Stimulated activated CD4-positive, alpha-beta T cell treated with anti-CD3 and anti-CD28 coated beads, Interleukin-15, amount 100 ng/mL, for 48 hours (primary cell): ENCODE data around the gene CCNB2.
"Not testable (repeated sequence)": the region's sequence is repeated elsewhere in the genome, so short reads cannot be mapped to it uniquely, and the experiment has no call there.

Experiments
- DNase-seq, 2 donors: peaks; one replicate each; pipeline ENCODE4 v3.0.0-alpha.2; 2020; ENCODE audit warnings: low read depth in 2 of 2

The CCNB2 gene

DNA sequence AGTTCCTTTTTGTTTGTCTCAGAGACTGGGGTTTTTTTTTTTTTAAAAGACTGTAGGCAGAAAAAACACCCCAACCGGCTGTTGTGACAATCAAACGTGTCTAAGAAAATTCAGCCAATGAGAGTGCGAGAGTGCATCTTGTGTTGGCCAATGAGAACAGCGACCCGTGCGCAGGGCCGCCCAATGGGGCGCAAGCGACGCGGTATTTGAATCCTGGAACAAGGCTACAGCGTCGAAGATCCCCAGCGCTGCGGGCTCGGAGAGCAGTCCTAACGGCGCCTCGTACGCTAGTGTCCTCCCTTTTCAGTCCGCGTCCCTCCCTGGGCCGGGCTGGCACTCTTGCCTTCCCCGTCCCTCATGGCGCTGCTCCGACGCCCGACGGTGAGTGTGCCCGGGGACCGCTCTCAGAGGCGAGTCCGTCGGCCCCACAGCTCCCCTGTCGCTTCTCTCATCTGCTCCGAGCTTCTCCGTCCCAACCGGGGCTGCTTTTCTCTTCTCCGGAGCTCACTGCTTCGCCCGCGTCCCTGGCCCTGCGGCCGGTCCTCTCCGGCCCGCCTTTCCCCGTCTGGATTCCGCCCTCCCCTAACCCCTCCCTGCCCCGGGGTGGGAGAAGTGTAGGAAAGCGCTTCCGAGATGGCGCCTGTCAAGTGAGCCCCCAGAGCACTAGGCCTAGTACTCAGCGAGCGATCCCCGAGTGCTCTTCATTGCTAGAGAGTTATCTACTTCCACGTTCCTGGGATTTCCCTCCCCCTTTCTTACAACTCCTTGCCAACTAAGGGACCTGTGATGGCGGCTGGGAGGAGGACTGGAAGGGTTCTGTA lies at the start of gene CCNB2:
TSS of gene CCNB2 (plus strand) at position 235 of the 821 bp plus-strand sequence. CDS start at position 358, 123 bp downstream.
- DNase-seq, result peak; percentile 76 to 77

DNA sequence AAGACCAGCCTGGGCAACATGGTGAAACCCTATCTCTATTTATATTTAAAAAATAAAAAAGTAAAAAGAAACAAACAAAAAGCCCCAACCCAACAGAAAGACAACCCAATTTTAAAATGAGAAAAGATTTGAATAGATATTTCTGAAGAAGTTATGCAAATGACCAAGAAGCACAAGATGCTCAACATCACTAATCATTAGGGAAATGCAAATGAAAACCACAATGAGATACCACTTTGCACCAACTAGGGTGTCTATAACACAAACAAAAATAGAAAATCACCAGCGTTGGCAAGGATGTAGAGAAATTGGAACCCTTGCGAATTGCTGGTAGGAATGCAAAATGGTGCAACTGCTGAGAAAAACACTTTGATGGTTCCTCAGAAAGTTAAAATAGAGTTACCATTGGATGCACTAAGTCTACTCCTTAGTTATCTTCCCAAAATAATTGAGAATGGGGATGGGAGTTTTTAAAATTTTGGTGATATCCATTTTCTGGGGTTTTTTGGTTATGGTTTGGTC lies 45.8 kb upstream of the CCNB2 start:
- DNase-seq, result no peak

DNA sequence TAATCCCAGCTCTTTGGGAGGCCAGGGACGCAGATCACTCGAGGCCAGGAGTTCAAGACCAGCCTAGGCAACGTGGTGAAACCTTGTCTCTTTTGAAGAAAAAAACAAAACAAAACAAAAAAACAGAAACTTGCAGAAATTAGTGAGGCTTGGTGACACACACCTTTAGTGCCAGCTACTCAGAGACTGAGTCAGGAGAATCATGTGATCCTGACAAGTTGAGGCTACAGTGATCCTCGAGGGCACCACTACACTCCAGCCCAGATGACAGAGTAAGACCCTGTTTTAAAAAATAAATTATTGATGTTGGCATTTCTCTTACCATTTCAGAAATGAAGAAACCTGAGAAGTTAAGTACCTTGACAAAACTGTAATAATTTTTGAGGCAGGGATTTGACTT lies 44.6 kb upstream of the CCNB2 start:
- no peak for DNase-seq

DNA sequence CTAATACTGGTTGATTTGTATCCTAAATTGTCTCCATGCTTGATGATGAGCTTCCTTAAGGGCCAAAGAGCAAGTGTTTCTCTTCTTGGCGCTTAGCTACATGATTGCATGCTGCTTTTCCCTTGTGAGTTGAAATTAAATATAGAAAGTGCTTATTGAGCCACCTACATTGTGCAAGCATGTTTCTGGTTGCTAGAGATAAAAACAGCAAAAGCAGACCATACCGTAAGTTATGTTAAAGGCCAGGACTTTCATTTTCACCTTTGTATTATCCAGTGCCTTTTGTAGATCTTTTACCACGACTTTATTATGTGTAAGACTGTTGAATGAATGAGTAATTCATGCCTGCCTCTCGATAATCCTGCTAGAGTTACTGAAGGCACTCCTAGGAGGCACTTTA lies 41.9 kb upstream of the CCNB2 start:
- DNase-seq, result no peak

DNA sequence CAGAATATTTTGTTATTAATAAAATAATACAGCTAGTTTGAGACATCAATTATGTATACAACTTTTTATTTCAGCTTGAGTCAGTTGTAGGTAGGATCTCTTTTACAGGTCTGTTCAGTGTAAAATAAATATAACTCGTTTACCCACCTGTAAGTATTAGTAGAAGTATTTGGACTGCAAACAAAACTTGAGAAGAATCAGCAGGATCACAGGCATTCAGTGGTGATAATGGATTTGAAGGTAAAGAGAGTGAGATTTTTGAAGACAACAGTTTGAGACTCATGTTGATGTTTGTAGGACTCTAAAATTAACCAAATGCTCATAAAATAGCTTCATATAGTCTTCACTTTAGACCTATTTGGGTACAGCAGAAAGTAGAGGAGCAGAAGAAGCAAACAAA lies 35.5 kb upstream of the CCNB2 start:
- no peak for DNase-seq

DNA sequence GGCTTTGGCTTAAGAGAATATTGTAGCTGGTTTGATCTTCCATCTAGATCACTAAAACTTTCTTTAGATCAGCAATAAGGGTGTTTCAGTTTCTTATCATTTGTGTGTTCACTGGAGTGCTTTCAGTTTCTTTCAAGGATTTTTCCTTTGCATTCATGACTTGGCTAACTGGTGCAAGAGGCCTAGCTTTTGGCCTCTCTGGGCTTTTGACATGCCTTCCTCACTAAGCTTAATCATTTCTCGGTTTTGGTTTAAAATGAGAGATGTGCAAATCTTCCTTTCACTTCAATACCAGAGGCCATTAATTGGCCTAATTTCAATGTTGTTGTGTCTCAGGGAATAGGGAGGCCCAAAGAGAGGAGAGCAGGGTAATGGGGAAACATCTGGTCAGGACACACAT lies 30.3 kb upstream of the CCNB2 start:
- no peak for DNase-seq

DNA sequence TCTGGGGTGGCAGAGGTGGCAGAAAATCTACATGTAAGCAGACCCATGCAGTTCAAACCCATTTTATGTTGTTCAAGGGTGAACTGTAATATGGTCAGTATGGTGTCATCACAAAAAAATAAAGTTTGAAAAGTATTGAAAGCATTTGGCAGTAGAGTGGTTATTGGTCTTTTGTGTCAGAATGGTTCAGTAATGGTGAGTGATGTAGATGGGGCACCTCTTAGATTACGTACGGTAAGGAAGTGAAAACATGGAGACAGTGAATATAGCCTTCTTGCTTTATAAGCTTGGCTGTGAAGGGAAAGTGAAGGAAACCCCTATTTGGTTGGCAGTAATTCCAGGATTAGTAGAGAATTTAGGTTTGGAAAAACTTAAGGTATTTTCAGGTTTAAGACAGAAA lies 17.2 kb upstream of the CCNB2 start:
- no peak for DNase-seq

DNA sequence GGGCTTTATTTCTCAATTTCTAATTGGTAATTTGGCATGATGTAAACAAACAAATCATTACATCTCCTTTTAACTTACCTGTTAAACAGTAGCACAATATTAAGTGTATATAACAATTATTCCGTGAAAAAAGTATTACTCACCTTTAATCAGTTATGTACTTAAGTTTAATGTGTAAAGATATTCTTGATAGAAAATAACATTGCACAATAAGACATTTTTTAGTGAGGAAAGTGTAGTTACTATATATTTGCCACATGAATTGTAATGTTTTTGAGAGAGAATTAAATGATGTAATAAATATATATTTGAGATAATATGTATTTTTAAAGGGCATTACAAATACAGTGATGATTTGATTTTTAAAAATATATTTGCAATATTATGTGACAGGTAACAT lies 10.9 kb upstream of the CCNB2 start:
- DNase-seq, result no peak

DNA sequence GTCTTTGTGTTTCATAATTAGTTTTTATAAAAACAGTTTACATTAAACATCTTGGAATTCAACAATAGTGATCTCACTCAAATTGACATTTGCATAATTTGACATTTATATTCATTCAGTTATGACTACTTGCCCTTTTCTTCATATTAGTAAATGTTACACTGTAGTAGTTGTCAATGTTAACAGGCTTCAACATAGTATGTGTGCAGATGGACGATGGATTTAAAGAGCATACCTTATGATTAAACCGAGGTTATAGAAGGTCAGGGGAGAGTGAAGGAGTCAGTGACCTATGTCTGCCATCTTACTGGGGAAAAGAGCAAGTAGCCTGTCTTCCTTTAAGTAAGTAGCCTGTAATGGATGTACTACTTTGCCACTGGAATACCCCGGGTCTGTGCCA lies 8.5 kb upstream of the CCNB2 start:
- DNase-seq, result no peak

DNA sequence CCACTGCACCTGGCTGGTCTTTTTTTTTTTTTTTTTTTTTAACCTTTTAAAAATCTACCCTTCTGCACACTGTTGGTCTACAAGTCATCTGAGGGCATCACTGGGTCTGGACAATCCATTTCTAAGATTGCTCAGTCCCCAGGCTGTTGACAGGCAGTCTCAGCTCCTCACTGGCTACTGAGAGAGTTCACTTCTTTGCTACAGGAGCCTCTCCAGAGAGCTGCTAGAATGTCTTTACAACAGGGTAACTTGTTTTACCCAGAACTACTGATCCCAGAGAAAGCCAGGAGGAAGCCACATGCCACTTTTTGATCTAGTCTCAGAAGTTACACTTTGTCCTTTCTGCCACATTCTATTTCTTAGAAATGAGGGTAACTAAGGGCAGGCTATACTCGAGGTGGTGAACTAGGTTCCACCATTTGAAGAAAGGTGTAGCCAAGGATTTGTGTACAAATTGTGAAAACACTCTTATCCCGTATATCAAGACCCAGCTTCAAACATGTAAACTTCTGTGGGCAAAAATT lies 5.7 kb upstream of the CCNB2 start:
- no peak for DNase-seq

DNA sequence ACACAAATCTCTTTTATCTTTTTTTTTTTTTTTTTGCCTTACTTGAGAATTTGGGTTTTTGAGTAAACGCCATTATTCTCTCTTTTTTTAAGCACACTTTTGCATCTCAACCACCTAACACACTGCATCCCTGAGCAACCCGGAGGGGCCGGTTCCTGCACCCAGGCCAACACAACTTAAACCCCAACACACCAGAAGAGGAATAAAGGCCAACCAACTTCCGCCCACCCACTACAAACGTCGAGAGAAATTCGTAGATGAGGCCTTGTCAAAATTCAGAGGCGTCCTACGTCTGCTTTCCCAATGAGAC lies 389 bp upstream of the CCNB2 start:
- no peak for DNase-seq

DNA sequence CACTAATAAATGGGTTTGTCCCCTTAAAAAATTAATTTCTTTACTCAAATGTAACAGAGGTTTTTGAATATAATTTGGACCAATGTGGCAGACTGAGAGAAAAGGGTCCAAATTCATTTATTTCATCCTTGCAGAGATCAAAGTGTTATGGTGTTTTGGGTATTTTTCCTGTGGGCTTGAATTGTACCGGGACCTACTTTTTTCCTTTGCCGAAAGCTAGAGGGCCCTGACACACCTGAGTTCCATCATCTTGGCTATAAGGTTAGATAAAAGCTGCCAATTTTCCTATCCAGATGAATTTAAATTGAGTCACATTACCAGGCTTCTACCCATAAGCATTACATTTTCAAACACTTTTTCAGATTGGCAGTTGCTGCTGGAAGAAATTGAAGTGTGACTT lies 908 bp downstream of the CCNB2 start:
- DNase-seq, result no peak

DNA sequence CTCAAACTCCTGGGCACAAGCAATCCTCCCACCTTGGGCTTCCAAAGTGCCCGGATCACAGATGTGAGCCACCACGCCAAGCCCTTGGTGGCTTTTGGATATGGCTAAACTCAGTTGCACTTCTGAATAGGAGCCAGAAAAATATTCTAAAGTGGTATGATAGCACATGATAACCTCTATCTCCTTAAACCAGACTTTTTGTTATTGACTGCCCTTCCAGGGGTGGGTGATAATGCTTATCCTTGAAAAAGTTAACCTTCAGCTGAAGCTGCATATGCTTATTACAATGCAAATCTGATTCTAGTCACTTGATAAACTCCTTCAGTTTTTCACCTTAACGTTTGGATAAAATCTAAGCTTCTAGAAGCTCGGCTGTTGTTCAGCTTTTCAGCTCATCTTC lies 6.3 kb downstream of the CCNB2 start:
- no peak for DNase-seq

DNA sequence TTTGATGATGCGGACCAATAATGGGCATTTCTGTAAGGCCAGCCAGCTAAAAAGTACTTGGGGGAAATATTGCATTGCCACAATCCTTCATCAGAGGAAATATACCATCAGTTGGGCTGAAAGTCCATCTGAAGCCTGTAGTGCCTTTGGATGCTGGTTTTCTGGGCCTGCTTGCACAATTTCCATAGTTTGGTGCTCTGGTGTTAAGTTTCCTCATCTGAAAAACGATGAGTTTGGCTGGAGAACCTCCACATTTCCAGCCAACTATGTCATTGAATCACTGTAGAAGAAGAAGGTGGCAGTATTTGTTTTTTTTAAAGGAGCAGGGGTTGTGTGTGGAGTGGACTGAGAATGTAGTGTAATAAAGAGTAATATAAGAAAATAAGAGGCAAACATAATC lies 10.1 kb downstream of the CCNB2 start:
- DNase-seq, result no peak

DNA sequence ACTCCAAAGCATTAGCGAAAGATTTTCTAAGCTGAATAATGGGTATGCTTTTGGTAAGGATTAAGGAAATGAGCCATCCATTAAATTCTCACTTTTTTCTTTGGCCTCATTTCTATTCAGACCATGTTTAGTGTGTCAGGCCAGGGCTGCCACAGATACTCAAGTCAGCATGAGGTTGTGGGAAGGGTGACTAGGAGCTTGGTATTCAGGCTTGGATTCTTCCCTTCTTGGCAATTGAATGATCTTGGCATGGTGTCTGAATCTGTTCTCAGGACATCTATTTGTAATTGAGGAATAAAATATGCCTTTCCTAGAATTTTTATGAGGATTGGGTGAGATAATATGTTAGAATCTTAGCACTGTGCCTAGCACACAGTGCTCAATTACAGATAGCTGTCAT lies 11.2 kb downstream of the CCNB2 start:
- no peak for DNase-seq

DNA sequence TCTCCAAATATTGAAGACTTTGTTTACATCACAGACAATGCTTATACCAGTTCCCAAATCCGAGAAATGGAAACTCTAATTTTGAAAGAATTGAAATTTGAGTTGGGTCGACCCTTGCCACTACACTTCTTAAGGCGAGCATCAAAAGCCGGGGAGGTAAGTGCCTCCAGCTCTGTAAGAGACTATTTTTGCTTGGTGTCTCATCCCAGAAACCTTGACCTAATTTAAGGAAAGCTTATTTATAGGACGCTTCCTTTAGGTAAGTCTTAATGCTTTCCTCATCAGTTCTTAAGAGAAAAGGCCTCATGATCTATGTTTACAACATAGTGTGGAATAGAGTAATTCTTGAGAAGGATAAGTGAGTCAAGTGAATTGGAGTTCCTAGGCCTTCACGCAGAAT lies 11.8 kb downstream of the CCNB2 start:
- no peak for DNase-seq

DNA sequence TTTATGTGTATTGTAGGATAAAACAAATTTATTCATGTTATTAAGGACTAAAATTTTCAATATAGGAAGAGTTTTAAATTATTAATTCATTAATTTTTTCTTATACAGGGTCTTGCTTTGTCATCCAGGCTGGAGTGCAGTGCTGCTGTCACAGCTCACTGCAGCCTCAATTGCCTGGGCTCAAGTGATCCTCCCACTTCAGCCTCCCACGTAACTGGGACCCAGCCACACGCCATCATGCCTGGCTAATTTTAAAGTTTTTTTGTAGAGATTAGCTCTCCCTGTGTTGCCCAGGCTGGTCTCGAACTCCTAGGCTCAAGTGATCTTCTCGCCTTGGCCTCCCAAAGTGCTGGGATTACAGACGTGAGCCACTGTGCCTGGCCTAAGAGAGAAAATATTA lies 14.7 kb downstream of the CCNB2 start:
- no peak for DNase-seq

DNA sequence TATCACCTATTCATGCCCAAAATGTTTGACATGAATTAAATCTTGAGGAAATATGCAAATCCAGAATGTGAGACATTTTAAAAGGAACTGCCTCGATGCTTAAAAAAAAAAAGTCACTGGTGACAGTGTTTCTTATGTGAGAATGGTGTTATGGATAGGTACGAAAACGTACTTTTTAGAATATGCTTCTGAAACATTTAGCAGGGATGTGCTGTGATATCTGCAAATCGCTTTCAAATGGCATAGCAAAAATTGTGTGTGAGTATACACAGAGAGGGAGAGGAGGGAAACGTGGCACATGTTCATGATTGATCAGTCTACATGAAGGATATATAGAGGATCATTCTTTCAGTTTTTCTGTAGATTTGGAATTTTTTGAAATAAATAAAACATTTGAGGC lies 16.0 kb downstream of the CCNB2 start:
- no peak for DNase-seq

DNA sequence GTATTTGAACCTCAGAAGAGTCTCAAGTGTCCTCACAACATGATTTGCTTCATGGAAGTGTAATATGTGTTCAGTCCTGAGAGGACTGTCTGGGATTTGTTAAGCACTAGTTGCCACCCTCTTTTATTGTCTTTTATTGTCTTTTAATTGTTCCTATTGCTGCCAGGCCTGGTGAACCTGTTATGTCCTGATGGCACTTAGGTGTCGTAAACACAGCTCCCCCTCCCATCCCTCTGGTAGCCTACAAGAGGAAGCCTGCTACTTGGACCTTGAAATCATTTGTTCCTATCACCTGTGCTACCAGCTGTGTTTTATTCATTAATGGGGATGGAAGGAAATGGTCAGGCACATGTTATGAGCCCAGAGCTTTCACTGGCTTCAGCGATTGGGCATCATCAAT lies 19.3 kb downstream of the CCNB2 start:
- DNase-seq, result no peak

DNA sequence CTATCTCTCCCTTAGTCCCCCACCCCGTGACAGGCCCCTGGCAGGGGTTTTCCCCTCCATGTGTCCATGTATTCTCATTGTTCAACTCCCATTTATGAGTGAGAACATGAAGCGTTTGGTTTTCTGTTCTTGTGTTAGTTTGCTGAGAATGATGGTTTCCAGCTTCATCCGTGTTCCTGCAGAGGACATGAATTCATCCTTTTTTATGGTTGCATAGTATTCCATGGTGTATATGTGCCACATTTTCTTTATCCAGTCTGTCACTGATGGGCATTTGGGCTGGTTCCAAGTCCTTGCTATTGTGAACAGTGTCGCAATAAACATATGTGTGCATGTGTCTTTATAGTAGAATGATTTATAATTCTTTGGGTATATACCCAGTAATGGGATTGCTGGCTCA lies 20.7 kb downstream of the CCNB2 start:
- DNase-seq, result not testable (repeated sequence)

DNA sequence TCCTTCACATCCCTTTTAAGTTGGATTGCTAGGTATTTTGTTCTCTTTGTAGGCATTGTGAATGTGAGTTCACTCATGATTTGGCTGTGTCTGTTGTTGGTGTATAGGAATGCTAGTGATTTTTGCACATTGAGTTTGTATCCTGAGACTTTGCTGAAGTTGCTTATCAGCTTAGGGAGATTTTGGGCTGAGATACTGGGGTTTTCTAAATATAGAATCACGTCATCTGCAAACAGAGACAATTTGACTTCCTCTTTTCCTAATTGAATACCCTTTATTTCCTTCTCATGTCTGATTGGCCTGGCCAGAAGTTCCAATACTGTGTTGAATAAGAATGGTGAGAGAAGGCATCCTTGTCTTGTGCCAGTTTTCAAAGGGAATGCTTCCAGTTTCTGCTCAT lies 22.3 kb downstream of the CCNB2 start:
- DNase-seq, result not testable (repeated sequence)

DNA sequence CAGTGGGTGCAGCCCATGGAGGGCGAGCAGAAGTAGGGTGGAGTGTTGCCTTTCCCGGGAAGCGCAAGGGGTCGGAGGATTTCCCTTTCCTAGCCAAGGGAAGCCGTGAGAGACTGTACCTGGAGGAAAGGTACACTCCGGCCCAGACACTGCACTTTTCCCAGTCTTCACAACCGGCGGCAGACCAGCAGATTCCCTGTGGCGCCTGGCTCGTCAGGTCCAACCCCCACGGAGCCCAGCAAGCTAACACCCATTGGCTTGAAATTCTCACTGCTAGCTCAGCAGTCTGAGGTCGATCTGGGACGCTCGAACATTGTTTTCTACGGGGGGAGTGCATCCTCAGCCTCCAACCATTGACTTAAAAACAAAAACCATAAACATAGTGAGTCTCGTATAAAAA lies 26.5 kb downstream of the CCNB2 start:
- no peak for DNase-seq

DNA sequence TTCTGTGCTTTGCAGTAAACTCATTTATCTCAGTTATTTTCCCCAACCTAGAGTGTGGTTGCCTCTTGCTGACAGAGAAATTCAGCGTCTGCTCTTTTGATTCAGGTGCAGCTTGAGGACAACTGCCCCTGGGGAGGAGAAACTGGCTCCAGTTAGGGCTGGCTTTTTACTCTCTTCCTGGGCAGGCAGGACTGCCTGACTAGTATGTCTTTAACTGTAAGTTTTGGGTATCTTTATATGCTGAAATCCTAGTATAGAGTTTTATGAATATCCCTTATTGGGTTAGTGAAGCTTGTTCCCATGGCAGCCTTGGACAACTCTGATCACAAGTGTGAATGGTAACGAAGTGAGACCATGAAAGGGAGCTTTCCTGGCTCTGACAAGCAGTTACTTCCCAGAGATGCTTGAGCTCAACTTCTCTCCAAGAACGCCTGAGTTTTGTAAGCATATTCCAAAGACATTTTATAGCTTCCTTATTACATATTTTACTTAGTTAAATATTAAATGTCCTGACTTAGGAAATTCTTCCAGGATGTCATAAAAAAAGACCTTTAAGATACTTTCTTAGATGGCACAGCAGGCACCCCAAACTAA lies 27.1 kb downstream of the CCNB2 start:
- no peak for DNase-seq
